ENCODE results near the gene ACOX2.
A peak's percentile ranks its signal among the peaks of the same experiment; 100 is the strongest.

GRCh38 chr3:58585005-58585786 lies 48.2 kb upstream of the ACOX2 start:
- TF ChIP-seq CTCF (conservative IDR thresholded peaks at IDR 0.05; ENCODE audit: low read length) (peak; percentile 55), EZH2phosphoT487 (IDR thresholded peaks at IDR 0.05; ENCODE audit: borderline replicate concordance) (no peak)
